ENCODE data around the gene STX4. TPM values are rescaled to one million over a fixed set of nuclear protein-coding genes. Genes with fewer than 3 reads are reported as not detected.
"Not testable (repeated sequence)": the region's sequence is repeated elsewhere in the genome, so short reads cannot be mapped to it uniquely, and the experiment has no call there.

Gene STX4
- total RNA-seq, 1 experiment from 2014 or later = 85.8 TPM

GRCh38 chr16:31009120-31009519, 24.2 kb upstream of the STX4 start:
- BruUV-seq (replicated peaks) = no TSS peak
- Histone ChIP-seq H4K20me1 (ENCODE audit: insufficient read depth) (no peaks in the 10 kb centered on the region), H3K36me3 (ENCODE audit: low read depth) (no peaks in the 10 kb centered on the region), H3K4me2 (no peak overlapping the region), H3F3A (ENCODE audit: insufficient read depth, low read depth) (peaks cover 14% of the 10 kb centered on the region; the same call in 1 of the 2 replicates), H3K4me3 (no peak overlapping the region), H2AFZ (no peak overlapping the region), H3K27me3 (ENCODE audit: insufficient read depth, low read depth) (peaks cover 20% of the 10 kb centered on the region; the same call in 1 of the 2 replicates), H3K9me3 (ENCODE audit: insufficient read depth, low read depth) (no peaks in the 10 kb centered on the region), H3K79me2 (ENCODE audit: low read depth) (no peaks in the 10 kb centered on the region), H3K27ac (no peak overlapping the region), H3K4me1 (replicated peaks; ENCODE audit: insufficient read depth) (peaks cover 10% of the 10 kb centered on the region), H3K9me2 (ENCODE audit: insufficient read depth) (no peaks in the 10 kb centered on the region)
- CTCF ChIA-PET = interaction anchor here (0.7 kb wide), 1 partner anchor 14 kb away, joined by 8 read pairs; no protein-coding TSS in a partner anchor
- TF ChIP-seq CTCF (conservative IDR thresholded peaks at IDR 0.05) = no peak
- no peak for TF ChIP-seq EZH2 (IDR thresholded peaks at IDR 0.05; ENCODE audit: low read depth)
- no peak for DNase-seq
- POLR2A ChIA-PET (ENCODE audit: unreplicated experiment) = no interaction called here
- intact Hi-C loops (cut with micrococcal nuclease; ENCODE audit: unreplicated experiment) = no loop called here

- Histone ChIP-seq H3K36me3 (ENCODE audit: low read depth) (no peaks in the 10 kb centered on the region), H3K4me2 (no peak overlapping the region), H3F3A (ENCODE audit: insufficient read depth, low read depth) (peaks cover 14% of the 10 kb centered on the region; the same call in 1 of the 2 replicates), H3K27me3 (ENCODE audit: insufficient read depth, low read depth) (peaks cover 20% of the 10 kb centered on the region; the same call in 1 of the 2 replicates), H3K79me2 (ENCODE audit: low read depth) (no peaks in the 10 kb centered on the region), H3K9me3 (ENCODE audit: insufficient read depth, low read depth) (no peaks in the 10 kb centered on the region), H2AFZ (no peak overlapping the region), H3K4me3 (no peak overlapping the region), H4K20me1 (ENCODE audit: insufficient read depth) (no peaks in the 10 kb centered on the region), H3K4me1 (replicated peaks; ENCODE audit: insufficient read depth) (peaks cover 10% of the 10 kb centered on the region), H3K27ac (no peak overlapping the region), H3K9me2 (ENCODE audit: insufficient read depth) (no peaks in the 10 kb centered on the region)
- intact Hi-C loops (cut with micrococcal nuclease; ENCODE audit: unreplicated experiment) = no loop called here
- no peak for DNase-seq
- POLR2A ChIA-PET (ENCODE audit: unreplicated experiment) = no interaction called here
- TF ChIP-seq EZH2 (IDR thresholded peaks at IDR 0.05; ENCODE audit: low read depth) = no peak
- no peak for TF ChIP-seq CTCF (conservative IDR thresholded peaks at IDR 0.05)
- CTCF ChIA-PET = no interaction called here
- no TSS peak for BruUV-seq (replicated peaks)
These were observed 23.3 kb upstream of the STX4 start for GRCh38 chr16:31009894-31010584.

- no peaks in the 10 kb centered on the region for H3K79me2 ChIP-seq (ENCODE audit: low read depth)
- DNase-seq = no peak
- H3K27me3 ChIP-seq (ENCODE audit: insufficient read depth, low read depth) = peaks cover 20% of the 10 kb centered on the region; the same call in 1 of the 2 replicates
- ChIA-PET CTCF (no interaction called here), POLR2A (ENCODE audit: unreplicated experiment) (no interaction called here)
- intact Hi-C loops (cut with micrococcal nuclease; ENCODE audit: unreplicated experiment) = no loop called here
- H2AFZ ChIP-seq = no peak within 1 kb of the TSS
- BruUV-seq (replicated peaks) = no TSS peak
- no peak within 1 kb of the TSS for H3K27ac ChIP-seq
- H3K4me2 ChIP-seq = no peak within 1 kb of the TSS
- no peak for TF ChIP-seq CTCF (conservative IDR thresholded peaks at IDR 0.05)
- no peak for TF ChIP-seq EZH2 (IDR thresholded peaks at IDR 0.05; ENCODE audit: low read depth)
- H3K9me2 ChIP-seq (ENCODE audit: insufficient read depth) = no peaks in the 10 kb centered on the region
- no peaks in the 10 kb centered on the region for H4K20me1 ChIP-seq (ENCODE audit: insufficient read depth)
- H3K4me1 ChIP-seq (replicated peaks; ENCODE audit: insufficient read depth) = peaks cover 10% of the 10 kb centered on the region
- H3K36me3 ChIP-seq (ENCODE audit: low read depth) = no peaks in the 10 kb centered on the region
- no peaks in the 10 kb centered on the region for H3K9me3 ChIP-seq (ENCODE audit: insufficient read depth, low read depth)
- no peak within 1 kb of the TSS for H3K4me3 ChIP-seq
- peaks cover 14% of the 10 kb centered on the region; the same call in 1 of the 2 replicates for H3F3A ChIP-seq (ENCODE audit: insufficient read depth, low read depth)
These were observed 22.6 kb upstream of the STX4 start, which contains the start of gene STX1B for GRCh38 chr16:31010585-31011325. Gene STX1B (minus strand): TSS chr16:31010638. CDS start chr16:31010396, 242 bp downstream.

GRCh38 chr16:31011815-31012214, 21.5 kb upstream of the STX4 start:
- POLR2A ChIA-PET (ENCODE audit: unreplicated experiment); intact Hi-C loops (cut with micrococcal nuclease; ENCODE audit: unreplicated experiment); H3K4me1 ChIP-seq (replicated peaks; ENCODE audit: insufficient read depth); H3K9me2 ChIP-seq (ENCODE audit: insufficient read depth); H3K9me3 ChIP-seq (ENCODE audit: insufficient read depth, low read depth); H3K79me2 ChIP-seq (ENCODE audit: low read depth); BruUV-seq (replicated peaks); DNase-seq; H3K36me3 ChIP-seq (ENCODE audit: low read depth); H3F3A ChIP-seq (ENCODE audit: insufficient read depth, low read depth); H3K27ac ChIP-seq; CTCF ChIA-PET; H3K4me3 ChIP-seq; H3K4me2 ChIP-seq; H4K20me1 ChIP-seq (ENCODE audit: insufficient read depth); H2AFZ ChIP-seq: not testable (repeated sequence)
- peaks cover 20% of the 10 kb centered on the region; the same call in 1 of the 2 replicates for H3K27me3 ChIP-seq (ENCODE audit: insufficient read depth, low read depth)

GRCh38 chr16:31013292-31013691, 20.1 kb upstream of the STX4 start:
- DNase-seq; H3K9me3 ChIP-seq (ENCODE audit: insufficient read depth, low read depth); H3K4me2 ChIP-seq; H2AFZ ChIP-seq; H3K36me3 ChIP-seq (ENCODE audit: low read depth); H3K4me1 ChIP-seq (replicated peaks; ENCODE audit: insufficient read depth); intact Hi-C loops (cut with micrococcal nuclease; ENCODE audit: unreplicated experiment); BruUV-seq (replicated peaks); POLR2A ChIA-PET (ENCODE audit: unreplicated experiment); CTCF ChIA-PET; H3K27ac ChIP-seq; H3K9me2 ChIP-seq (ENCODE audit: insufficient read depth); H4K20me1 ChIP-seq (ENCODE audit: insufficient read depth); H3K79me2 ChIP-seq (ENCODE audit: low read depth); H3K4me3 ChIP-seq; H3F3A ChIP-seq (ENCODE audit: insufficient read depth, low read depth): not testable (repeated sequence)
- H3K27me3 ChIP-seq (ENCODE audit: insufficient read depth, low read depth) = peaks cover 20% of the 10 kb centered on the region; the same call in 1 of the 2 replicates
